ENCODE data around the gene TNFRSF8. TPM values are rescaled to one million over a fixed set of nuclear protein-coding genes. Genes with fewer than 3 reads are reported as not detected.
A peak's percentile ranks its signal among the peaks of the same experiment; 100 is the strongest.

TNFRSF8 gene
- total RNA-seq, 1 donor from 2014 or later: 1.2 TPM

DNA sequence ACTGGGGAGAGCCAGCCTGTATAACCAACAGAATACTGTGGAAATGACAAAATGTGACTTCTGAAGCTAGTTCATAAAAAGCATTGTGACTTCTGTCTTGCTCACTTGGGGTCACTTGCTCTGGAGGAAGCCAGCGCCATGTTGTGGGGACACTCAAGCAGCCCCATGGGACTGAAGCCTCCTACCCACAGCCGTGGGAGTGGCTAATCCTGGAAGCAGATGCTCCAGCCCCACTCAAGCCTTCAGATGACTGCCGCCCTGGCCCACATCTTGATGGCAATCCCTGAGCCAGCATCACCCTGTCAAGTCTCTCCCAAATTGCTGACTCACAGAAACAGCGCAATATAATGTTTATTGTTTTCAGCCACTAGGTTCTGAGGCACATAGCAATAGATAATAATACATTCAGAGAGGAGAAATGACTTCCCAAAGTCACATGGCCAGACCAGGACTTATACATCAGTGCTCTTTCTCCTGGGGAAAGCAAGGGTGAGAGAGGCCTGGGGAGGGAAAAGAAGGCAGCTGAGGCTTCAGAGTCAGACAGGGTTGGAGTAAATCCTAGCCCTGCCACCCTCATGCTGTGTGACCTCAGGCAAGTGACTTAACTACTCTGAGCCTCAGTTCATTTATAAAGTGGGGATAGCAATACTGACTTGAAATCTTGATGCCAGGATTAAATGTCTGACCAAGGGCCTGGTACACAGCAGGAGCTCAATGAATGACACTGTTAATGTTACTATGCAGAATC, 5.0 kb upstream of the TNFRSF8 start:
- intact Hi-C loops (cut with micrococcal nuclease): no loop called here
- ATAC-seq: no peak
- DNase-seq: no peak

DNA sequence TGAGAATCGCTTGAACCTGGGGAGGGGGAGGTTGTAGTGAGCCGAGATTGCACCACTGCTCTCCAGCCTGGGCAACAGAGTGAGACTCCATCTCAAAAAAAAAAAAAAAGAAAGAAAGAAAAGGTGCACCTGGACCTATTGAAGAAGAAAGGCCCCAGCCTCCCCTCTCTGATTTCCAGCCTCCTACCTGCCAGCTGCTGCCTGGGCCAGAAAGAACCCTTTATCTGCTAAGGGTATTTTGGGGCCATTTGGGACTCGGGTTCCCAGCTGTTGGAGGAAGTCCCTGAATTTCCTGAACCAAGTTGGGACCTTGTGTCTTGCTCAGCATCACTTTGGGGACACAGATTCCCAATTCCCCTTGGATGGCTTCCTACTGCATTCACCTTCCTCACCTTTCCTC, 3.9 kb upstream of the TNFRSF8 start:
- no peak for DNase-seq
- intact Hi-C loops (cut with micrococcal nuclease): no loop called here
- ATAC-seq: no peak

DNA sequence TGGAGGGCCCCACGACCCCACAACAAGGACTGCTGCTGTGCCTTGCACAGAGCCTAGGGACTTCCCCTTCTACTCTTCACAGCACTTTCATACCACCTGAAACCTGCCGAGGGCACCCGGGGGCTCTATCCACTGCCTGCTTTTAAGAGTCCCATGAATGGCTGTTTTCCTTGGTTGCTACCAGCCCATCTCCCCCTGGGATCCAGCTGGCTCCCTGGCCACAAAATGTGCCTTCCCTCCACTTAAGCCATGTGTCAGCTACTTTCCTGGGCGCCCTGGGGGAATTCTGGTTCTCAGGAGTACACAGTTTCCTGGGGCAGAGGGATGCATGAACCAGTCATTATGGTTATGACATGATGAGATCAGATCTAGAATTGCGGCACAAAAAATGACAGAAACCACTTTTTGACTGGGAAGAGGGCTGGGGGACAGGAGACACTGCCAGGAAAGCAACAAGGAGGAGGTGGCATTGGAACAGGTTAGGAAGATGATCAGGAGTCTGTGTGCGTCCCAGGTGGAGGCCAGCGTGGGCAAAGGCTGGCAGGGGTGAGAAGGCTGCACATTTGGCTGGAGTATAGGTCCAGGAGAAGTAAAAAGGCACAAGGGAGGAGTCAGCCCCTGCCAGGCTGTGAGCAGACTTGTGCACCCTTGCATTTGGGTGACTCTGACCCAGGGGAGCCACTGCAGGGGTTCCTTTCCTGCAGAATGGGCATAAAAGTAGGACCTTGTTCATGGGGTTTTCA, 3.2 kb upstream of the TNFRSF8 start:
- intact Hi-C loops (cut with micrococcal nuclease): no loop called here
- DNase-seq (no peak), ATAC-seq (no peak)

DNA sequence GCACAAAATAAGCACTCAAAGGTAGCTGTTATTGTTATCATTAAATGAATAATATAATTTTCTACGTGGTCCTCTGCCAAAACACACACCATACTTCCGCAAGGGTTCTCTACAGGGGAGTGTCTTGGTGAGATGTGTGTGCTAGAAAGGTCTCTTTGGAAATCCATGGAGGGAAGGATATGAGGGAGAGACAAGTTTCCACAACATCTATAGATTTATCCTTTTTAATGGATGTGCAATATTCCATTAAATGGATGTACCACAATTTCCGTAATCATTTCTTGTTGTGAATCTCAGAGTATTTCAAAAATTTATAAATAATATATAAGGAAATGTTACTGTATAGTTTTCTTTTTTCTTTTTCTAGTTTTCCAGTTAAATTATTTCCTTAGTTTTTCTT, 2.6 kb upstream of the TNFRSF8 start:
- DNase-seq (no peak), ATAC-seq (no peak)
- intact Hi-C loops (cut with micrococcal nuclease): no loop called here

DNA sequence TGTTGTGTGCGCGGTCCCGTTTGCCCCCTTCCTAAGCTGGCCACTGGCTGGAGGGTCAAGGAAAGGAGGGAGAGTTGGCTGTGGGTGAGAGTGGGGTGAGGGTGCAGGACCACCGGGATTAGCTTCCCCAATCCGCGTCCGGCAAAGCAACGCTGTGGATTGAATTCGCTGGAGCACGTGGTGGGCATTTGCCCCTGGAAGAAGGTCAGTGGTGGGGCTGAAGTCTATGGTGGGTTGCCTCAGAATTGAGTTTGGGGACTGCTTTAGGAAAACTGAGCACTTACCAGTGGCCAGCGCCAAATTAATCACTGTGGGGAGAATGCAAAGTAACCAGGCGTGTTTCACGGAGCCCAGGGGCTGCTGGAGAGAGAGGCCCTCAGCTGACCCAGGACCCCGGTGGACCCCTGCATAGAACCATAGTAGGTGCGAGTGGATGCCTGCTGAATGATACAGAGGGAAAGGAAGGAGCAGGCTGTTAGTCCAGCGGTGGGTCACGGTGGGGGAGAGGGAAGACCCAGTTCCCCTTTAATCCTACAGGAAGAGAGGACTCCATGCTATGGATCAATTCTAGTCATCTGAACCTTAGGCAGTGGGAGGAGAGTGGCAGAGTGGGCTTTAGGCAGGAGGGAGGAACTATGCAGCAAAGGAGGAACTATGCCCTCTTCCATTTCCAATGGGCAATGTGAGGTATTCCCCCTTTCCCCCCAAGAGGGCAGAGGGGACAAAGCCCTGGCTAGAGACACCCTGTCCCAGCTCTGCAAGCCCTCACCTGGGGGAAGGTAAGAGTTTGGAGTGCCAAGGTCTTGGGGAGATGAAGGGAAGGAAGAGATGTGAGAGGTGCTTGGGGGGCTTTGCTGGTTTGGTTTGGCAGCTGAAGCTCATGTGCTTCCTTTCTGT, 1.2 kb downstream of the TNFRSF8 start:
- ATAC-seq: no peak
- intact Hi-C loops (cut with micrococcal nuclease): no loop called here
- DNase-seq: no peak

DNA sequence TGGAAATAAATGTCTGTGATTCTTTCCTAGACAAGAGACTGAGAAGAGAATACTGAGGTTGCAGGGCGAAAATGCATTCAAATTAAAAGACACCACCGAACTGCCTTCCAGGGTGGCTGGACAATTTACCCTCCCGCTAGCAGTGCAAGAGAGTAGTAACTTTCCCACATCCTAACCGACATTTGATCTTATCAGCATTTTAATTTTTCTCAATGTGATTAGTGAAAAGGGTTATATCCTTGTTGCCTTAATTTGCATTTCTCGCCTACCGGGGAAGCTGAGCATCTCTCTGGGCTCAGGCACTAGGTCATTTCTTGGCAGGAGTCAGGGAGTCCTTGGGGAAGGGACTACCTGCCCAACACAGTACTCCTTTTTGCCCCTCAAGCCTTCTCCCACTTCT, 2.8 kb downstream of the TNFRSF8 start:
- ATAC-seq (no peak), DNase-seq (no peak)
- intact Hi-C loops (cut with micrococcal nuclease): no loop called here

DNA sequence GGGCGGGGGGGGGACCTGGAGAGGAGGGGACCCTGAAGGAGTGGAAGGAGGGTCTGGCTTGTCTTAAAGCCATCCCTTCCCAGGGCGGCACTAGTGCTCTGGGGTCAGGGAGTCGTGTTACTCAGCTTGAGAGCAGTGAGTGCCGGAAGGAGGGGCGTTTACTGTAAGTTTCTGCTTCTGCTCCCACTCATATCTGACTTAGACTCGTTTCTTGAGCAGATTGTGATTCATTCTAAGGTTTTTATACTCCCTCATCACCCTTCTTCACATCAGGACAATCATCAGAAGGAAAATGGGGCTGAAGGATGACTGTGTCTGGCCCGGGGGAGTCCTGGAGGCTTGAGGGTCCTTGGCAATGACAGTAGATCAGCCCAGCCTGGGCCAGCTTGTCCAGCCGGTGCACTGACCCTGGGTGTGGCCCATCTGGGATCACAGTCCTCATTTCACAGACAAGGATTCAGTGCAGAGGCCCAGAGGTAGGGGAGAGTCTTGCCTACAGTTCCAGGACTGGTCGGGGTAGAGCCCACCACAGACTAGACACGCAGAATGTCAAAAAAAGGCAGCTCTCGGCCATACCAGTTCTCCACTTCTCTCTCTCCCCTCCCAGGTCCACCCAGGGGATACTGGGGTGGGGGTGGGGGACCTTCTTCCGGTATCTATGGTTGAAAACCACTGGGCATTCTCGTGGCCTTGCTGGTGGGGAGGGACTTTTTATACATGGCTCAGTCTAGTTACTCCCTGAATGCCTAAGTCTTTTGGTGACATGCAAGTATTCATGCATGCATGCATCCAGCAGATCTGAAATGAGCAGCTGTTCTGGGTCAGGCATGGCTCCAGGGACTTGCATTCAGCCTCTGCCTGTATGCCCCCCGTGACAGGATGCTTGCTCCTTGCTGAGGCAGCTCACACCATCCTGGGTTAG, 5.1 kb downstream of the TNFRSF8 start:
- intact Hi-C loops (cut with micrococcal nuclease): no loop called here
- ATAC-seq (no peak), DNase-seq (no peak)

DNA sequence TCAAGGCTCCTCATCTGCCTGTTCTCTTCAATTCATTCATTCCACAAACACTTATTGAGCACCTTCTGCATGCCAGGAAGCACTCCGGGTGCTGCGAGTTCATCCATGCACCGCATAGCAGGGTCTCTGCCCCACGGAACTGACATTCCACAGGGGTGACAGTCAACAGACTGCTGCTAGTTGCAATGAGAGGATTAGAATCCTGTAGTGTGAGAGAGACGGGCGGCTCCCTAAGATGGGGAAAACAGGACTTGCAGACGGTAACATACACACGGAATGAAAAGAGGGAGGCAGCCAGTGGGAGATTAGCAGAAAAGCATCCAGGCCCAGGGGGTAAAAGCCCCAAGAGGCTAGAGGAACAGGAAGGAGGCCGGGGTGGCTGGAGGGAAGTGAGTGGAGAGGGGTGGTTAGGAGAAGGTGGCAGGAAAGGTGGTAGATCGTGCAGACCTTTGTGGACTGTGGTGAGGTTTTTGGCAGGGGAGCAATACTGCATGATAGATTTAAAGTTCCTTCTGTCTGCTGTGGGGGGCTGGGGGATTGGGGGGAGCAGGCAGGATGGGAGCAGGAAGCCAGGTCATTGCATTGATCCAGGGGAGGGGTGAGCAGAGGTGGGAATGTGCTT, 6.6 kb downstream of the TNFRSF8 start:
- DNase-seq (no peak), ATAC-seq (no peak)
- intact Hi-C loops (cut with micrococcal nuclease): no loop called here

DNA sequence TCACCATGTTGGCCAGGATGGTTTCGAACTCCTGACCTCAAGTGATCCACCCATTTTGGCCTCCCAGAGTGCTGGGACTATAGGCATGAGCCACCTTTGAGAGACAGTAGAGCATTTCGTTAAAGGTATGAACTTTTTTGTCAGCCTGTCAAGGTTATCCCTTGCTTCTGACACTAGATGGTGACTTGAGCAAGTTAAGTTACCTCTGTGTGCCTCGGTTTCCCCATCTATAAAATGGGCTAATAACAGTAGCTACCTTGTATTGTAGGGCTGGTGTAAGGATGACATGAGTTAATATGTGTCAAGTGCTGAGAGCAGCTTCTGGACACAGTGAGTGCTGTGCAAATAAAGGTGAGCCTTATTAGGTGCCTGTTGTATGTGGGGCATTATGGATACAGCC, 8.8 kb downstream of the TNFRSF8 start:
- no peak for DNase-seq
- ATAC-seq: no peak
- intact Hi-C loops (cut with micrococcal nuclease): no loop called here

DNA sequence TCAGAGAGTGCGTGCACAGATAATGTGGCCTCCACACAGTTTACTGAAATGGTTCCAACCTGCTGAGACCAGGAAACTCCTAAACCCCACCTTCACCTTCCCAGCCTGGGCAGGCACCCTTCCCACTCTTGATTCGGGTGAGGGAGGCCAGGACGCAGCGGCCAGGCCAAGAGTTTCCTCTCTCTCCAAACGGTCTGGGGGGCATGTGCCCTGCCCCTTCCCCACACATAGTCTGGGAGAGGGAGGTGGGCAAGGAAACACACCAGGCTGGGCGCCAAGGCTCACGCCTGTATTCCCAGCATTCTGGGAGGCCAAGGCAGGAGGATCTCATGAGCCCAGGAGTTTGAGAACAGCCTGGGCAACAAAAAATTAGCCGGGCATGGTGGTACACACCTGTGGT, 9.6 kb downstream of the TNFRSF8 start:
- ATAC-seq (no peak), DNase-seq (no peak)
- intact Hi-C loops (cut with micrococcal nuclease): no loop called here

DNA sequence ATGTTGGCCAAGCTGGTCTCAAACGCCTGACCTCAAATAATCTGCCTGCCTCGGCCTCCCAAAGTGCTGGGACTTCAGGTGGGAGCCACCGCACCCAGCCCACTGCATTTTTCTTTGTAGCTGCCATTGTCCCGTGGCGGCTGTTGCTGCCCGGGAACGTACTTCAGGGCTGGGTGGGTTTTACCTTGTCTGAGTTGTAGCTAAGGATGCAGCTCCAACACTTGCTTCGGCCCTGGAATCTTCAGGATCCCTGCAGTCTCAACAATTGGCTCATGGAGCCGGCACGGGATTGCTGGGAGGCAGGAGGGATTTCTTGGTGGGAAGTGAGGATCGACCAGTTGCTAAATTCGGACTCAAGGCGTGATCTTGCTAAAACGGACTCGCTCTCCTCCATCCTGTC, 10.7 kb downstream of the TNFRSF8 start:
- intact Hi-C loops (cut with micrococcal nuclease): no loop called here
- no peak for ATAC-seq
- no peak for DNase-seq

DNA sequence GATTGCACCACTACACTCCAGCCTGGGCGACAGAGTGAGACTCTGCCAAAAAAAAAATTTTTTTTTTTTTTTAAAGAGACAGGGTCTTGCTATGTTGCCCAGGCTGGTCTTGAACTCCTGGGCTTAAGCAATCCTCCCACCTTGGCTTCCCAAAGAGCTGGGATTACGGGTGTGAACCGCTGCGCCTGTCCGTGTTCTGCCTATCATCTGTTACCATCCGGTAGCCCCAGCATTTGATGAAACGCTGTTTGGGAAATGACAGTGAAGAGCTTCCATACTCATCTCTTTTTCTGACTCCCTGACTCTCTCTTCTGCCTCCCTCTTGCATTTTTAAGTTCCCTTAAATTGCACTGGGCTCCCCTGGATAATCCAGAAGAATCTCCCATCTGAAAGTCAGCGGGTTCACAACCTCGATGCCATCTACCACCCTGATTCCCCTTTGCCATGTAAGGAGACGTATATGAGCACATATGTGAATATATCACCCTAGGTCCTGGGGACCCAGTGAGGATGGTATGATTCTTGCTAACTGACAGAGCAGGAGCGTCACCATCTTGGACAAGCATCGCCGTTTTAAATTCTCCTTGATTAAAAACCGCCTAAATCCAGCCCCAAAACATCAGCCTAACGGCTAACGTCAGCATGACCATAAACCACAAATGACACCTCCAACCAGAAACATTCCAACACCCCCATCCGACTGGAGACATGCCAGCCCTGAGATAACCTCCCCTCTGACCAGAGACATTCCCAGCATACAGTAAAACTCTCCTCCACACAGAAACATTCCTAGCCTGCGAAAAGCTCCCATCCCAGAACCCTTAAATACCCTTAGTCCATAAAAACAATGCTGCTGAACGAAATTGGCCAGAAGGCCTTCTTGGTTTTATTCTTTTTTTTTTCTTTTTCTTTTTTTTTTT, 12.4 kb downstream of the TNFRSF8 start:
- ATAC-seq (no peak), DNase-seq (no peak)
- intact Hi-C loops (cut with micrococcal nuclease): no loop called here

DNA sequence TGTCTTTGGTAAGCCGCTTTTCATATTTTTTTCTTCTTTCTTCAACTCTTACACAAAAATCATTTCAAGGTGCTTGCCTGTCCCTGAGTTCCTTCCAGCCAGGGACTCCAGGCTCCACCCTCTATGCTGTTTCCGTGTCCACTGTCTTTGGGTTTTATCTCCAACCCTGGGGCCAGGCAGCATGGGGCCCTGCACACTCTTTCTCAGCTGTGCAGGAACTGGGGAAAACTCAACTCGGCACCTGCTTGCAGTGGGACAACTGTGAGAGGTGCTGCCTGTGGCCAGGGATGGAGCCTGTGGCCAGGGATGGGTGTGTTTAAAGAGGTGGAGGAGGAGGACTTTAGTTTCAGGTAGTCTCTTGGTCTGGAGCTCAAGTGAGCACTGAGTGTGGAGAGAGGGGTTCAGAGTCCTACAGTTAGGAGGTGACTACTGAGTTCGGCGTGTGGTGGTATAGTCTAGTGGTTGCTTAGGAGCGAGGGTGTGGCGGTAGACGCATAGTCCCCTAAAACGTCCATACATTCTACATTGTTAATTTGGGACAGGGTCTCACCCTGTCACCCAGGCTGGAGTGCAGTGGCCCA, 13.4 kb downstream of the TNFRSF8 start:
- intact Hi-C loops (cut with micrococcal nuclease): no loop called here
- no peak for DNase-seq
- ATAC-seq: no peak

DNA sequence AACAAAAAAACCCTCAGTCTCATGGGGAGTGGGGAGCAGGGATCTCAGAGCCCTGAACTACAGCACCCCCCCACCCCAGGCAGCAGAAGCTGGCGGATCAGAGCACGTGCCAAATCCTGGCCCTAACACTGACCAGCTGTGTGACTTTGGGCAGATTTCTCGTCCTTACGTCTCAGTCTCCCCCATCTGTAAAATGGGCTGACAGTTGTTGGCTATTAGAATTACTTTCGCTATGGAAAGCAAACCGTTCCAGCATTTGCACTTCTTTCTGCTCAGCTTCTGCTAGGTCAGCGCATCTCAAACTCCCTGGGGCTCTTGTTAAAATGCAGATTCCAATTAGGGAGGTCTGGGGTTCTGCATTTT, 15.5 kb downstream of the TNFRSF8 start:
- intact Hi-C loops (cut with micrococcal nuclease): no loop called here
- DNase-seq: no peak
- no peak for ATAC-seq

DNA sequence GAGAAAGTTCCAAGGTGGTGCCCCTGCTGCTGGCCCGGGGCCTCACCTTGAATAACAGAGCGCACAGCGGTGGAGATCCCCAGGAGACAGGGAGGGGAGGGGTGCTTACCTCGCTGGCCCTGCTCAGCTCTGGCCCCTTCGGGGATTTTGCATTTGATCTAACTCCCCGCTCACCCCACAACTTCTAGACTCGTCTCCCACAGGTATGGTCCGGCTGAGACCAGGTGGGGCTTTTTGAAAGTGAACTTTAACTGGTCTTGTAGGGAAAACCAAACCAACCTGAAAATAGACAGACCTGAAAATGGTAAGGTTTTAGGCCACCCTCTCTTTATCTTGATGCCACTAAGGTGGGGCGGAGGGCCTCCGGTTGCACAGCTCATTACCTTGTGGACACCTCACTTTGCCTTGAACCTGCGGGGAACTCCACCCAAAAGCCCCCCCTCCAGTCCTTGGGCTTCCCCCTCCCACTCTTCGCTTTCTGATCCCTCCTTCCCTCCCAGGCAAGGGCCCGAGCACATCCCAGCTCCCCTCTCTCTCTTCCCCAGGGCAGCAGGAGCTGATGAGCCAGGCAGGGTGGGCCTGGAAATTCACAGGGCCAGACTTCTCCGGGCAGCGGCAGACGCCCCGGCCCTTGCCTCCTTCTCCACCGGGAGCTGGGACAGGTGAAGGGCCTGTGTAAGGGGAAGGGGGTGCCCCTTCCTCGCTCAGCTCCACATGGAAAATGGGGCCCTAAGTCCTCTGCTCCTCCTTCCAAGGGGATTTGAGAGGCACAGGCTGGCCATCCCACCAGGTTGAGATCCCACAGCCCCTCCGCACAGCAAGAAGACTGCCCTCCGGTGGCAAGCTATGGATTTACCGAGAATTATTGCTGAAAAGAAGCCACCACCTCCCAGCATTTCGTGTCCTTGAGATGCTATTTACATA, 16.1 kb downstream of the TNFRSF8 start:
- DNase-seq (no peak), ATAC-seq (peak; percentile 27)
- intact Hi-C loops (cut with micrococcal nuclease): no loop called here

DNA sequence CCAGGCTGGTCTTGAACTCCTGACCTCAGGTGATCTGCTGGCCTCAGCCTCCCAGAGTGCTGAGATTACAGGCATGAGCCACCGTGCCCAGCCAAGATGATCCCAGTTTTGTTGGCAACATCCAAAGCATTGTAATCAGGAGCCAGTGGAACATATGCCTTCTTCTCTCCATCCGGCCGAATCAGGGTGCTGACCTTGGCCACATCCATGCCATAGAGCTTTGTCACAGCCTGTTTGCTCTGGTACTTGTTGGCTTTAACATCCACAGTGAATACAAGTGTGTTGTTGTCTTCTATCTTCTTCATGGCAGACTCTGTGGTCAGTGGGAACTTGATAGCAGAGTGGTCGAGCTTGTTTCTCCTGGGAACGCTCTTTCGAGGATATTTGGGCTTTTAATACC, 17.1 kb downstream of the TNFRSF8 start:
- ATAC-seq (no peak), DNase-seq (no peak)
- intact Hi-C loops (cut with micrococcal nuclease): no loop called here

All from left ventricle myocardium superior (tissue), 1 donor.